Bronchial epithelial cell (primary cell): ENCODE results near the gene PAIP2. TPM values are rescaled to one million over a fixed set of nuclear protein-coding genes. Genes with fewer than 3 reads are reported as not detected.

ENCODE experiments used
- DNase-seq: peaks from one replicate; pipeline ENCODE4 v3.0.0-alpha.2; 2010; ENCODE audit warnings: low read depth
- FAIRE-seq: peaks from 2 replicates; lab custom pipeline; 2011; peaks lifted over from hg19 to GRCh38; lab: Jason Lieb, UNC
- H3K27me3 ChIP-seq: 2 replicates; pipeline ENCODE4 v1.5.1; 2011; ENCODE audit warnings: low read length; ENCODE audit not compliant: control insufficient read depth, insufficient read depth
- H3K36me3 ChIP-seq: 2 replicates; pipeline ENCODE4 v1.5.1; 2011; ENCODE audit warnings: low read length; ENCODE audit not compliant: control insufficient read depth, insufficient read depth
- H3K4me3 ChIP-seq: 2 replicates; pipeline ENCODE4 v1.5.1; 2011; ENCODE audit warnings: mild to moderate bottlenecking, low read depth, low read length, control low read depth
- total RNA-seq: library from RNA; depleted of rRNA; stranded (reverse); fragments of >200 nt; gene quantifications from 2 replicates; pipeline ENCODE4 v1.2.1, GENCODE V29; 2014
- TF ChIP-seq, protein P1 (sequence below): IDR thresholded peaks from 2 replicates; pipeline ENCODE4 v1.5.1; 2011; ENCODE audit warnings: mild to moderate bottlenecking, moderate library complexity, low read length, control low read depth, inconsistent platforms; ENCODE audit not compliant: insufficient read depth, severe bottlenecking

The PAIP2 gene
- total RNA-seq, 1 donor from 2014 or later = 68.7 TPM

DNA sequence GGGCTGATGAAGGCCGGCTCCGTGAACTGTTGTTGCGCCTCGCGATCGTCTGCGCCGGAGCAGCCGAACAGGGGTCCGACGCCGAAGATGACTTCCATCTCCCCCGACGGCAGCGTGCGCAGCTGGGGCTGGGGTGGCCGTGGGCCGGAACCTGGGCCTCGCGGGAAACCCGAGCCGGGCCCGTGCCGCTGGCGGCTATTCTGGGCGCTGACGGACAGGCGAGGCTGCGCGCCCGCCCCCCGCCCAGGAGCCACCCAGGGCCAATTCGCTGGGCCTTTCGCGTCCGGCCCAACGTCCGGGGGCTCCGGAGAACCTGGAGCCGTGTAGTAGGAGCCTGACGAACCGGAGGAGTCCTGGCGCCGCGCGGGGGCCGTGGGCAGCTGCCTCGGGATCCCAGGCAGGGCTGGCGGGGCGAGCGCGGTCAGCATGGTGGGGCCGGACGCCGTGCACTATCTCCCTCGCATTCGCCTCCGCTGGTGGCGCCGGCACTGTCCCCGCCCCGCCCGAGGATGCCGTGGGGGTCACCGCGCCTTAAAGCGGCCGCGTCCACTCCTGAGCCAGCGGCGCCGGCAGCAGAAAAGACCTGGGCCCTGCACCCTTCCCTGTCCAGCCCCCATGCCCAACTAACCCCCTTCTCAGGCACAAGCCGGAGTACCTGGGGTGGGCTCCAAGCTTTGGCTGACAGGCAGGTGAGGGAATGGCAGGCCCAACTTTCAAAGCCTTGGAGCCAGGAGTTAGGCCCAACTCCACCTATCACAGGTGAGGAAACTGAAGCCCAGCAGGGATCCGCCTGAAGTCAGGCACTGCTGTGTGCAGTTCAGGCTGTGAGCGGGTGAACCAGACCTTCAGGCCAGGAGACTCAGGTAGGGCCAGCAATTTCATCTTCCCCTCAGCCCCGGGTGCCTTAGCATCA lies 53.3 kb downstream of the PAIP2 start, which contains the start of gene PROB1:
PROB1 (minus strand) TSS at position 451 of the 913 bp plus-strand sequence; CDS start at position 428, 23 bp downstream.
- TF ChIP-seq, protein P1, sequence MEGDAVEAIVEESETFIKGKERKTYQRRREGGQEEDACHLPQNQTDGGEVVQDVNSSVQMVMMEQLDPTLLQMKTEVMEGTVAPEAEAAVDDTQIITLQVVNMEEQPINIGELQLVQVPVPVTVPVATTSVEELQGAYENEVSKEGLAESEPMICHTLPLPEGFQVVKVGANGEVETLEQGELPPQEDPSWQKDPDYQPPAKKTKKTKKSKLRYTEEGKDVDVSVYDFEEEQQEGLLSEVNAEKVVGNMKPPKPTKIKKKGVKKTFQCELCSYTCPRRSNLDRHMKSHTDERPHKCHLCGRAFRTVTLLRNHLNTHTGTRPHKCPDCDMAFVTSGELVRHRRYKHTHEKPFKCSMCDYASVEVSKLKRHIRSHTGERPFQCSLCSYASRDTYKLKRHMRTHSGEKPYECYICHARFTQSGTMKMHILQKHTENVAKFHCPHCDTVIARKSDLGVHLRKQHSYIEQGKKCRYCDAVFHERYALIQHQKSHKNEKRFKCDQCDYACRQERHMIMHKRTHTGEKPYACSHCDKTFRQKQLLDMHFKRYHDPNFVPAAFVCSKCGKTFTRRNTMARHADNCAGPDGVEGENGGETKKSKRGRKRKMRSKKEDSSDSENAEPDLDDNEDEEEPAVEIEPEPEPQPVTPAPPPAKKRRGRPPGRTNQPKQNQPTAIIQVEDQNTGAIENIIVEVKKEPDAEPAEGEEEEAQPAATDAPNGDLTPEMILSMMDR = no peak
- no peak for DNase-seq
- H3K27me3 ChIP-seq = no peaks in the 10 kb centered on the region
- peak within 1 kb of the TSS; percentile 43 for H3K4me3 ChIP-seq
- no peaks in the 10 kb centered on the region for H3K36me3 ChIP-seq
- no peak for FAIRE-seq

DNA sequence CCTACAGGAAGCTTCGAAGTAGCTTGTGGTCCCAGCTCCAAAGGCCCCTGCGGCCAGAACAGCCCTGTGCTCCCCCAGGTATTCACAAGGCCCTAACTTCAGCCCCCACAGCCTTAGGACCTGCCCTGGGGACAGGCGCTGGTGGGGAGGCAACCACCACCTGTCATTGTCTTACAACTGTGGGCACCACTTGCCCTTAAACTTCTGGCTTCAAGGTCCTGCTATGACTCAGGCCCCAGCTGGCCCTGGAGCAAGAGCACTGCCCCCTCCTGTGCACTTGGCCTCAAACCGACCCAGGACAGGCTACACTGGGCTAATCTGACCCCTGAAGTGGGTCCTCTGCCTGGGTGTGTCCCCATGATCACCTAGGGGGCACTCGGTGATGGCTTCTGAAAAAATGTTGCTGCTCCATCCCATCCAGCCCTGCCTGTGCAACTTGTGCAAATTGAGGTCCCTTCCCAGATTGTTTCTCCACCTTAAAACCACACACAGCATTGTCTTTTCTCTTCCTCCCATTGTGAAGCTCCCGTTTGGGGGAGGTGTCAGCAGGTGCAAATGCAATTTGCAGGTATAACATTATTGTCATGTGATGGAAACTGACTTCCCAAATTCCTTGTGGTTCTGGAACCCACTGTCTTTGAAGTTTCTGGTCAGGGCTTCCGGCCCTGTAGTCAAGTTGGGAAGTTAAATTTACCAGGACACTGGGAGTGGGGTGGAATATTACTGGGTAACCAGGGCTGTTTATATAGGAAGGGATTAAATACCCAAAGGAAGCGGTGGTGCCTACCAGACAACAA lies 54.4 kb downstream of the PAIP2 start:
- TF ChIP-seq, protein P1 = no peak
- H3K27me3 ChIP-seq = no peaks in the 10 kb centered on the region
- no peaks in the 10 kb centered on the region for H3K36me3 ChIP-seq
- no peak for DNase-seq
- no peak for FAIRE-seq
- H3K4me3 ChIP-seq = no peak overlapping the region

DNA sequence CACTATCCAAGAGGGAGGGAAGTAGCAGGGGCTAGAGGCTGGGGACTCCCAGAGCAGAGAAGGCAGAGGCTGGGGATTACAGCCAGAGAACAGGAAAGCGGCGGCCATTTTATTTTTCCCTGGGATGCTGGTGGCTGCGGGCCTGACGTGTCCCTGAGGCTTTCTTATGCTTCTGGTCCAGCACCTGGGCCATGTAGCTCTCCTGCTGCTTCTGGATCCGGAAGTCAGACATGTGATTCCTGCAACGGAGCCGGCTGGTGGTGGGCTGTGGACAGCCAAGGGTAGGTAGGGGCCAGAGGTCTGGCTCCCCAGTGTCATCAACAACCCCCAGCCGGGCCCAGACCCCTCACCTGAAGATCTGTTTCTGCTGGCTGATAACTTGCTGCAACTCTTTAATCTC lies 55.0 kb downstream of the PAIP2 start:
- DNase-seq (no peak), FAIRE-seq (no peak)
- no peaks in the 10 kb centered on the region for H3K36me3 ChIP-seq
- H3K4me3 ChIP-seq = no peak overlapping the region
- TF ChIP-seq, protein P1 = no peak
- no peaks in the 10 kb centered on the region for H3K27me3 ChIP-seq

DNA sequence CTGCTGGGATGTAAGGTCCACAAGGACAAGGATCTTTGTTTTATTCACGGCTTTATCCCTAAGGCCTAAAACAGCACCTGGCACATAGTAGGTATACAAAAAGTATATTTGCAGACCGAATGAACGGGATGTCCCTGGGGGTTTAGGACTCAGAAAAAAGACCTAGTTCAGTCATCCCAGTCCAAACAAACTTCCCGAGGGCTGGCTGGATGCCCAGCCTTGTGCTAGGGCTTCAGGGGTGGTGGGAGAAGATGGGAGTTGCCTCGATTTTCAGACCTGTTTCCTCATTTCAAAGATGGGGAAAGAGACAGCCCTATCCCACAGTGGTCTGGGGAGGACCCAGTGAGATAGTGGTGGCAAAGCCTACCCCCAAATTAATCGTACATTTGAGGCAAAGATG lies 56.3 kb downstream of the PAIP2 start:
- no peak overlapping the region for H3K4me3 ChIP-seq
- TF ChIP-seq, protein P1 = no peak
- FAIRE-seq (no peak), DNase-seq (no peak)
- H3K27me3 ChIP-seq = no peaks in the 10 kb centered on the region
- H3K36me3 ChIP-seq = no peaks in the 10 kb centered on the region

DNA sequence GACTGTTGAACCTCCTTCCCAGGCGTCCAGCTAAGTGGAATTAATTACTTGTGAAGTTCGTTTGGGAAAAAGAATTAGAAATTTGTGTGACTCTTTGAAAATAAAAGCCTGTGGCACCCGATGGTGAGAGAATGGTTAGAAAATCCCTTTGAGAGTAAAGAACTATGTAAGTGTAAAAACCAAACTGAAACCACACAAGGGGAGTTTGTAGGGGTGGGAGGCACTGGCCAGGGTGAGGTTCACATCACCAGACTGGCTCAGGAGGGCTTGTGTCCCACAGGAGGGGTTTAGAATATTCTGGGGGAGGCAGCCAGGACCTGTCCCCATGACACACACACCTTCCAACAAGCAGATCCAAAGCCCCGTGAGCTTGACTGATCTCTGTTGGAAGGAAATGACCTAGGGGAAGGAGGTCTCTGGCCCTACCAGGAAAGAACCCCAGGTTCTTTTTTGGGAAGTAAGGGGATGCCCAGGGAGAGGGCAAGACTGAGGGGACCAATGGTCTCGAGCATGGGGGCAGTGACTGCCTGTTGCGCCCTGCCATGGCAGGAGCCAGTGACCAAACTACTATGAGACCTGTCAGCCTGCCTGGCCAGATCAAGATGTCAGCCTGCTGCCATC lies 58.0 kb downstream of the PAIP2 start:
- no peak for FAIRE-seq
- TF ChIP-seq, protein P1 = no peak
- DNase-seq = no peak
- H3K4me3 ChIP-seq = no peak overlapping the region
- H3K36me3 ChIP-seq = no peaks in the 10 kb centered on the region
- no peaks in the 10 kb centered on the region for H3K27me3 ChIP-seq
